Measurements from ENCODE around the gene TAS2R13.

- TF ChIP-seq CTCF (IDR thresholded peaks at IDR 0.05), result no peak
- no peak for TF ChIP-seq POLR2AphosphoS5 (IDR thresholded peaks at IDR 0.05)
- TF ChIP-seq POLR2A (IDR thresholded peaks at IDR 0.05), result no peak
These were observed 12.5 kb downstream of the TAS2R13 start for GRCh38 chr12:10896854-10897253.

All from prostate gland (tissue), 2 donors.